ENCODE measurements around the gene AGT.

DNA sequence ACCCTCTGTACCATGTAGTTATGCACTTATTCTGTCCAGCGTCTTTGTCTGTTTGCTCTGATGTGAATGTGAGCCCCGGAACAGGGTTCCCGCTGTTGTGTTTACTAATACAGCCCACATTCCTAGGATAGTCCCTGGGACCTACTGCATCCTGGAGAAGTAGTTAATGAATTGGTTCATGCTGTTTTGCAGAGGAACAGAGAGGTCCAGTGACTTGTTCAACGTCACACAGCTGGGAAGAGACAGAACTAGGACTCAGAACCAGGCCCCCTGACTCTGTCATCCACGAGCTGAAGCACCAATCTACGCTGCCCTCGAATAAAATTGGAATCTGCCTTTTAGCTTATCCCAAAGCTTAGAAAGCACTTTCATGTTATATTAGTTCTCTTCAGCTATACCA lies 784 bp downstream of the AGT start:
- TF ChIP-seq, protein P1, sequence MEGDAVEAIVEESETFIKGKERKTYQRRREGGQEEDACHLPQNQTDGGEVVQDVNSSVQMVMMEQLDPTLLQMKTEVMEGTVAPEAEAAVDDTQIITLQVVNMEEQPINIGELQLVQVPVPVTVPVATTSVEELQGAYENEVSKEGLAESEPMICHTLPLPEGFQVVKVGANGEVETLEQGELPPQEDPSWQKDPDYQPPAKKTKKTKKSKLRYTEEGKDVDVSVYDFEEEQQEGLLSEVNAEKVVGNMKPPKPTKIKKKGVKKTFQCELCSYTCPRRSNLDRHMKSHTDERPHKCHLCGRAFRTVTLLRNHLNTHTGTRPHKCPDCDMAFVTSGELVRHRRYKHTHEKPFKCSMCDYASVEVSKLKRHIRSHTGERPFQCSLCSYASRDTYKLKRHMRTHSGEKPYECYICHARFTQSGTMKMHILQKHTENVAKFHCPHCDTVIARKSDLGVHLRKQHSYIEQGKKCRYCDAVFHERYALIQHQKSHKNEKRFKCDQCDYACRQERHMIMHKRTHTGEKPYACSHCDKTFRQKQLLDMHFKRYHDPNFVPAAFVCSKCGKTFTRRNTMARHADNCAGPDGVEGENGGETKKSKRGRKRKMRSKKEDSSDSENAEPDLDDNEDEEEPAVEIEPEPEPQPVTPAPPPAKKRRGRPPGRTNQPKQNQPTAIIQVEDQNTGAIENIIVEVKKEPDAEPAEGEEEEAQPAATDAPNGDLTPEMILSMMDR (conservative IDR thresholded peaks at IDR 0.05 in 1 of 2, IDR thresholded peaks at IDR 0.05 in 1 of 2; ENCODE audit: extremely low read depth in 1 of 2, insufficient read depth in 1 of 2, low read depth in 1 of 2, low read length in 2 of 2), result no peak
- no peak for TF ChIP-seq EZH2 (IDR thresholded peaks at IDR 0.05; ENCODE audit: borderline replicate concordance, low read length)
